GM23248 (cell line): ENCODE measurements around the gene FXYD6. TPM values are rescaled to one million over a fixed set of nuclear protein-coding genes. Genes with fewer than 3 reads are reported as not detected.

Experiments used
- DNase-seq: peaks from one replicate; pipeline ENCODE4 v3.0.0-alpha.2; 2015
- H2AFZ ChIP-seq: fragments of 200-600 bp; sonication (generic); 2 replicates; pipeline ENCODE4 v1.6.1; 2016; ENCODE audit warnings: antibody characterized with exemption
- H3F3A ChIP-seq: fragments of 200-600 bp; sonication (generic); 2 replicates; pipeline ENCODE4 v1.6.1; 2016; ENCODE audit warnings: mild to moderate bottlenecking, antibody characterized with exemption, mixed run types; ENCODE audit not compliant: insufficient read depth
- H3K27ac ChIP-seq: fragments of 200-600 bp; sonication (generic); 2 replicates; pipeline ENCODE4 v1.5.1; 2016; ENCODE audit warnings: mild to moderate bottlenecking
- H3K27me3 ChIP-seq: fragments of 200-600 bp; sonication (generic); replicated peaks from 2 replicates; pipeline ENCODE4 v1.6.1; 2016; ENCODE audit warnings: mild to moderate bottlenecking; ENCODE audit not compliant: insufficient read depth
- H3K36me3 ChIP-seq: fragments of 200-600 bp; sonication (generic); 2 replicates; pipeline ENCODE4 v1.6.1; 2016; ENCODE audit warnings: low read depth, mild to moderate bottlenecking
- H3K4me1 ChIP-seq: fragments of 200-600 bp; sonication (generic); 2 replicates; pipeline ENCODE4 v1.6.1; 2016; ENCODE audit warnings: mild to moderate bottlenecking; ENCODE audit not compliant: insufficient read depth
- H3K4me2 ChIP-seq: fragments of 200-600 bp; sonication (generic); one replicate; pipeline ENCODE4 v1.6.1; 2016; ENCODE audit warnings: mild to moderate bottlenecking; ENCODE audit not compliant: unreplicated experiment
- H3K4me3 ChIP-seq: fragments of 200-600 bp; sonication (generic); 2 replicates; pipeline ENCODE4 v1.5.1; 2016; ENCODE audit warnings: mild to moderate bottlenecking
- H3K79me2 ChIP-seq: fragments of 200-600 bp; sonication (generic); 2 replicates; pipeline ENCODE4 v1.6.1; 2016; ENCODE audit warnings: mild to moderate bottlenecking; ENCODE audit not compliant: insufficient read depth
- H3K9ac ChIP-seq: fragments of 200-600 bp; sonication (generic); 2 replicates; pipeline ENCODE4 v1.6.1; 2016; ENCODE audit warnings: mild to moderate bottlenecking
- H3K9me2 ChIP-seq: fragments of 200-600 bp; sonication (generic); 2 replicates; pipeline ENCODE4 v1.6.1; 2016; ENCODE audit warnings: mixed run types, mild to moderate bottlenecking, moderate library complexity; ENCODE audit not compliant: insufficient read depth
- H3K9me3 ChIP-seq: fragments of 200-600 bp; sonication (generic); one replicate; pipeline ENCODE4 v1.6.1; 2017; ENCODE audit warnings: low read depth
- H4K20me1 ChIP-seq: fragments of 200-600 bp; sonication (generic); 2 replicates; pipeline ENCODE4 v1.6.0; 2016; ENCODE audit not compliant: insufficient read depth
- EZH2 ChIP-seq: fragments of 200-600 bp; sonication (generic); IDR thresholded peaks from 2 replicates; pipeline ENCODE4 v1.6.1; 2018; ENCODE audit warnings: antibody characterized with exemption, mild to moderate bottlenecking; ENCODE audit not compliant: insufficient read depth, poor library complexity, severe bottlenecking
- EZH2phosphoT487 ChIP-seq: fragments of 200-600 bp; sonication (generic); IDR thresholded peaks from 2 replicates; pipeline ENCODE4 v1.6.1; 2018; ENCODE audit warnings: antibody characterized with exemption, moderate library complexity, mild to moderate bottlenecking, low read depth; ENCODE audit not compliant: insufficient read depth
- WGBS, 2 experiments: methylation state at CpG; one replicate each; pipeline ENCODE4 v1.1.6; 2015 to 2017; ENCODE audit warnings: low lambda C conversion rate in 2 of 2, low coverage in 1 of 2; ENCODE audit errors: missing lambda C conversion rate in 2 of 2; 5-methylcytosine and 5-hydroxymethylcytosine counted together
- in situ Hi-C: fragments of 300-500 bp; cut with MboI; formaldehyde crosslinking; loops from 2 replicates; pipeline ENCODE4 v1.15.0; 2020
- polyA plus RNA-seq: library from polyadenylated mRNA; unstranded; fragments of >200 nt; fragmentation: Nextera tagmentation; extraction: Ambion mirVana; gene quantifications from 2 replicates; pipeline ENCODE4 v1.2.1, GENCODE V29; 2016
- total RNA-seq: library from RNA; depleted of rRNA; stranded (reverse); fragments of >200 nt; shearing (Covaris generic); gene quantifications from 2 replicates; pipeline ENCODE4 v1.2.3, GENCODE V29; 2014

FXYD6 gene
- total and polyA plus RNA-seq, 2 experiments from 2014 or later, result not detected

DNA sequence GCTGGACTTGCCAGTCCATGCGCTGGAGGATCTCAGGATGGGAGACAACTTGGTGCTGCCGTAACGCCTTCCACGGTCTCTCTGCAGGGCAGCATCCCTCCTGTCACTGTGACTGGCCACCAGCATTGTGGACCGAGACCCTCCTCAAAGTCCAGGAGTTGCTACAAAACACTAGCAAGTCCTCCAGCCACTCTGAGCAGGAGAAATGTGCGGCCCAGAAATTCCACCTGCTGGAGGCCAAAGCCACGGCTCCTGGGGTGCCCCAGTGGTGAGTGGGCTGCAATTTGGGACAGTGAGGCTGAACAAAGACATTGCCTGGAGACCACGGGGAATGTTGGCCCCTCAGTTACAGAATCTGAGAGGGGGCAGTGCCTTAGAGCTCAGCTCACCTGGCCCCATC, 72.6 kb downstream of the FXYD6 start:
- H3K36me3 ChIP-seq, result no peaks in the 10 kb centered on the region
- peaks cover 21% of the 10 kb centered on the region for H3K27me3 ChIP-seq
- TF ChIP-seq EZH2phosphoT487 (no peak), EZH2 (no peak)
- H3K9me2 ChIP-seq, result no peaks in the 10 kb centered on the region
- H3K9ac ChIP-seq, result no peak overlapping the region
- no peak overlapping the region for H3K4me3 ChIP-seq
- H3K27ac ChIP-seq, result no peak overlapping the region
- no peaks in the 10 kb centered on the region for H3F3A ChIP-seq
- in situ Hi-C loops, result loop anchor here (10.0 kb wide), 1 partner anchor 369 kb away; no protein-coding TSS in a partner anchor
- no peak overlapping the region for H3K4me2 ChIP-seq
- H4K20me1 ChIP-seq, result no peaks in the 10 kb centered on the region
- 62 to 63% methylated on average over 8 of the region's 8 CpGs for WGBS, 2 experiments
- H2AFZ ChIP-seq, result no peak overlapping the region
- no peaks in the 10 kb centered on the region for H3K79me2 ChIP-seq
- no peak for DNase-seq
- H3K9me3 ChIP-seq, result no peaks in the 10 kb centered on the region
- H3K4me1 ChIP-seq, result no peaks in the 10 kb centered on the region

DNA sequence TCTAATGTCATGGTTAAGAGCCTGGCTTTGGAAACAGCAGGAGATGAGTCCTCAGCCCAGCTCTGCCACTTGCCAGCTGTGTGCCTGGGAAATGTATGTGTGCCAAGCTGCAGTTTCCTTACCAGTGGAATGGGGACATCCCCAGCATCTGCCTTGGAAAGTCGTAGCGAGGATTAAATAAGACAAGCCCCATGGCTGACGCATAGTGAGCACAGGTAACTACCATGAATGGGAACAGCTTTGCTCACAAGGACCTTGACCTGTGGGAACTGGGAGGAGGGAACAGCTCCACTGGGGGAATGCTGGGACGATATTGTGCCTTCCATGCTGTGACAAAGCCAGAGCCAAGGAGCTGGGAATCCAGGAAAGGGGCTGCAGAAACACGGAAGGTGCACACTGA, 76.8 kb downstream of the FXYD6 start:
- Histone ChIP-seq H3K27ac (no peak overlapping the region), H2AFZ (no peak overlapping the region), H3F3A (no peaks in the 10 kb centered on the region), H3K4me1 (no peaks in the 10 kb centered on the region), H3K9me2 (no peaks in the 10 kb centered on the region), H3K4me3 (no peak overlapping the region), H3K9ac (no peak overlapping the region), H3K27me3 (peaks cover 50% of the 10 kb centered on the region), H3K79me2 (no peaks in the 10 kb centered on the region), H3K4me2 (no peak overlapping the region), H3K9me3 (no peaks in the 10 kb centered on the region), H3K36me3 (no peaks in the 10 kb centered on the region), H4K20me1 (no peaks in the 10 kb centered on the region)
- DNase-seq, result no peak
- WGBS, 2 experiments, result 54 to 60% methylated on average over 5 of the region's 5 CpGs
- TF ChIP-seq EZH2phosphoT487, result no peak
- TF ChIP-seq EZH2, result no peak
- in situ Hi-C loops, result loop anchor here (10.0 kb wide), 1 partner anchor 365 kb away; no protein-coding TSS in a partner anchor

DNA sequence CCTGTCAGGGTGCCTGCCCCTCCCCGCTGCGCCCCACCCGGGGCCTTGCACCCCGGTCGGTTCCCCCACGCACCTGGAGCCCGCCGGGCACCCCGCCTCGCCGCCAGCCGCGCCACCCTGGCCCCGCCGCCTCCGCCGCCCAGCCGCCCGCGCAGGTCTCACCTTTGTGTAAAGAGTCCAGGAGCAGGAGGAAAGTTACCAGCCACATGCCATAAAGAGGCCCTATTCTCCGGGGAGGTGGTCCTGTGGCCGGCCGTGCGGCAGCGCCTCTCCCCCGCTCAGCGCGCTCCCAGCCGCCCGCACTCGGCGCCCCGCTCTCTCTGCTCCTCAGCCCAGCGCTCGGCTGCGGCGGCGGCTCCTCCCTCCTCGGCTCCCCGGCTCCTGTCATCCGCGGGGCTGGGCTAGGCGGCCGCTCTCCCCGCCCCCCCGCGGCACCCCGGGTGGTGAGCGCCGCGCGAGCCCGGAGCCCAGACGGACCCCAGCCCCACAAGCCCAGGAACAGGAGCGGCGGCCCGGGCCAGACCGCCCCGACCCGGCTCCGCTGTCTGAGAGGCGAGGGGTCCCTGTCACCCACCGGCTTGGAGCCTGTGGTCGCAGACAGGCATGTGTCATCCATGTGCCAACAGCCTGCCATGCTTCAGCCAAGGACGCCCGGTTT, 79.5 kb downstream of the FXYD6 start, which contains the start of gene DSCAML1:
TSS of gene DSCAML1 (minus strand) at position 345 of the 658 bp plus-strand sequence. CDS start at position 208, 137 bp downstream.
- Histone ChIP-seq H2AFZ (no peak within 1 kb of the TSS), H3K36me3 (no peaks in the 10 kb centered on the region), H3K9ac (no peak within 1 kb of the TSS), H4K20me1 (no peaks in the 10 kb centered on the region), H3K79me2 (no peaks in the 10 kb centered on the region), H3K9me3 (no peaks in the 10 kb centered on the region), H3K27ac (no peak within 1 kb of the TSS), H3K27me3 (peaks cover 60% of the 10 kb centered on the region), H3K4me2 (no peak within 1 kb of the TSS), H3K9me2 (no peaks in the 10 kb centered on the region), H3K4me3 (no peak within 1 kb of the TSS), H3K4me1 (no peaks in the 10 kb centered on the region), H3F3A (no peaks in the 10 kb centered on the region)
- 4 to 10% methylated on average over 17 to 32 of the region's 66 CpGs for WGBS, 2 experiments
- in situ Hi-C loops, result no loop called here
- TF ChIP-seq EZH2 (no peak), EZH2phosphoT487 (no peak)
- DNase-seq, result peak; percentile 16

DNA sequence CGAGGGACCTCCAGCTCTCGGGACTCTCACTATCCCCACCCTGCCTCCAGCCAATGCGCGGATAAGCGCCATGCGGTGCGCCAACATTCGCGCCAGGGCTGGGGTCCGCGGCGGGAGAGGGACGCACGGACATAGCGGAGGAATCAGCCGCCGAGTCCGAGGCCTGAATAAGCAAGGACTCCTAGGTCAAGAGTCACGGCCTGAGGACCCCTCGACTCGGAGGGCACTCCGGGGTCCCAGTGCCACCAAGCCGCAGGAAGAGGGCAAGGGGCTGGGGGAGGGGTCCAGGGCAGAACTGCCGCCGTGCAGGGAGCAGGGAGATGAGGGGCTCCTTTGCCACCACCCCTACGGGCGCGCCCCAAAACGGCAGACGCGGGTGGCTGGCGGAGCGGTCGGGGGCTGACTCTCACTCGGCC, 80.0 kb downstream of the FXYD6 start:
- peaks cover 56% of the 10 kb centered on the region for H3K27me3 ChIP-seq
- H3K9ac ChIP-seq, result no peak overlapping the region
- no peak for DNase-seq
- no peak overlapping the region for H3K4me3 ChIP-seq
- H3F3A ChIP-seq, result no peaks in the 10 kb centered on the region
- TF ChIP-seq EZH2phosphoT487 (no peak), EZH2 (no peak)
- H3K36me3 ChIP-seq, result no peaks in the 10 kb centered on the region
- H3K9me3 ChIP-seq, result no peaks in the 10 kb centered on the region
- H3K4me1 ChIP-seq, result no peaks in the 10 kb centered on the region
- in situ Hi-C loops, result no loop called here
- no peaks in the 10 kb centered on the region for H3K9me2 ChIP-seq
- H3K79me2 ChIP-seq, result no peaks in the 10 kb centered on the region
- 4 to 7% methylated on average over 24 to 32 of the region's 35 CpGs for WGBS, 2 experiments
- no peak overlapping the region for H3K4me2 ChIP-seq
- no peak overlapping the region for H2AFZ ChIP-seq
- H4K20me1 ChIP-seq, result no peaks in the 10 kb centered on the region
- H3K27ac ChIP-seq, result no peak overlapping the region
